ENCODE measurements around the gene SUMO1.

The SUMO1 gene

GRCh38 chr2:202169832-202170424 lies 68.5 kb downstream of the SUMO1 start:
- no peak for TF ChIP-seq CTCF (IDR thresholded peaks at IDR 0.05; ENCODE audit: low read depth, low read length)
- DNase-seq (ENCODE audit: low read depth in 2 of 2), result no peak
- no peak overlapping the region for H3K4me3 ChIP-seq (replicated peaks in 1 of 2; ENCODE audit: low read depth in 2 of 2, low read length in 2 of 2)

GRCh38 chr2:202169131-202169530 lies 69.3 kb downstream of the SUMO1 start:
- no peak for TF ChIP-seq CTCF (IDR thresholded peaks at IDR 0.05; ENCODE audit: low read depth, low read length)
- no peak for DNase-seq (ENCODE audit: low read depth in 2 of 2)
- no peak overlapping the region for H3K4me3 ChIP-seq (replicated peaks in 1 of 2; ENCODE audit: low read depth in 2 of 2, low read length in 2 of 2)

GRCh38 chr2:202165945-202166344 lies 72.5 kb downstream of the SUMO1 start:
- DNase-seq (ENCODE audit: low read depth in 2 of 2), result no peak
- TF ChIP-seq CTCF (IDR thresholded peaks at IDR 0.05; ENCODE audit: low read depth, low read length), result no peak
- no peak overlapping the region for H3K4me3 ChIP-seq (replicated peaks in 1 of 2; ENCODE audit: low read depth in 2 of 2, low read length in 2 of 2)

GRCh38 chr2:202165208-202165607 lies 73.2 kb downstream of the SUMO1 start:
- H3K4me3 ChIP-seq (replicated peaks in 1 of 2; ENCODE audit: low read depth in 2 of 2, low read length in 2 of 2), result no peak overlapping the region
- DNase-seq (ENCODE audit: low read depth in 2 of 2), result no peak
- TF ChIP-seq CTCF (IDR thresholded peaks at IDR 0.05; ENCODE audit: low read depth, low read length), result no peak

GRCh38 chr2:202164411-202164810 lies 74.0 kb downstream of the SUMO1 start:
- DNase-seq (ENCODE audit: low read depth in 2 of 2), result no peak
- no peak for TF ChIP-seq CTCF (IDR thresholded peaks at IDR 0.05; ENCODE audit: low read depth, low read length)
- H3K4me3 ChIP-seq (replicated peaks in 1 of 2; ENCODE audit: low read depth in 2 of 2, low read length in 2 of 2), result no peak overlapping the region

GRCh38 chr2:202161151-202161835 lies 77.1 kb downstream of the SUMO1 start:
- no peak for DNase-seq (ENCODE audit: low read depth in 2 of 2)
- no peak for TF ChIP-seq CTCF (IDR thresholded peaks at IDR 0.05; ENCODE audit: low read depth, low read length)
- H3K4me3 ChIP-seq (replicated peaks in 1 of 2; ENCODE audit: low read depth in 2 of 2, low read length in 2 of 2), result no peak overlapping the region

All from cardiac fibroblast (primary cell).